ENCODE measurements around the gene TTC17.
"Not testable (repeated sequence)": the region's sequence is repeated elsewhere in the genome, so short reads cannot be mapped to it uniquely, and the experiment has no call there.

Gene TTC17

GRCh38 chr11:43358801-43359421, at the start of gene TTC17:
Gene TTC17, plus strand, starts transcription at chr11:43358920. Its CDS starts 35 bp downstream, at chr11:43358955.
- DNase-seq, result peak in 1 of 2 experiments; percentile 76

GRCh38 chr11:43311791-43312607, 46.7 kb upstream of the TTC17 start, which contains the start of gene API5:
Gene API5, plus strand, starts transcription at chr11:43311996. Its CDS starts 132 bp downstream, at chr11:43312128.
- DNase-seq, result peak; percentile 21 to 65

GRCh38 chr11:43315966-43316365, 42.8 kb upstream of the TTC17 start:
- no peak for DNase-seq

- no peak for DNase-seq
These were observed 42.3 kb upstream of the TTC17 start for GRCh38 chr11:43316451-43316850.

GRCh38 chr11:43327987-43328386, 30.7 kb upstream of the TTC17 start:
- DNase-seq, result no peak

- no peak for DNase-seq
These were observed 30.2 kb upstream of the TTC17 start for GRCh38 chr11:43328482-43328881.

GRCh38 chr11:43341159-43341558, 17.6 kb upstream of the TTC17 start:
- no peak for DNase-seq

GRCh38 chr11:43351426-43351825, 7.3 kb upstream of the TTC17 start:
- DNase-seq, result not testable (repeated sequence)

- no peak for DNase-seq
These were observed 4.4 kb upstream of the TTC17 start for GRCh38 chr11:43354311-43354710.

GRCh38 chr11:43356336-43356735, 2.4 kb upstream of the TTC17 start:
- no peak for DNase-seq

GRCh38 chr11:43358279-43358800, 380 bp upstream of the TTC17 start:
- DNase-seq, result no peak

GRCh38 chr11:43359422-43359818, 700 bp downstream of the TTC17 start:
- no peak for DNase-seq

GRCh38 chr11:43360361-43361032, 1.8 kb downstream of the TTC17 start:
- DNase-seq, result no peak

- DNase-seq, result no peak
These were observed 8.0 kb downstream of the TTC17 start for GRCh38 chr11:43366677-43367076.

- no peak for DNase-seq
These were observed 8.9 kb downstream of the TTC17 start for GRCh38 chr11:43367382-43368178.

- DNase-seq, result no peak
These were observed 17.3 kb downstream of the TTC17 start for GRCh38 chr11:43376065-43376464.

GRCh38 chr11:43376594-43376993, 17.9 kb downstream of the TTC17 start:
- DNase-seq, result no peak

GRCh38 chr11:43377389-43377788, 18.7 kb downstream of the TTC17 start:
- no peak for DNase-seq

- DNase-seq, result no peak
These were observed 20.2 kb downstream of the TTC17 start for GRCh38 chr11:43378897-43379296.

- no peak for DNase-seq
These were observed 23.1 kb downstream of the TTC17 start for GRCh38 chr11:43381802-43382201.

GRCh38 chr11:43382614-43383013, 23.9 kb downstream of the TTC17 start:
- no peak for DNase-seq

GRCh38 chr11:43384393-43384792, 25.7 kb downstream of the TTC17 start:
- no peak for DNase-seq

GRCh38 chr11:43392713-43393112, 34.0 kb downstream of the TTC17 start:
- DNase-seq, result no peak
